ENCODE measurements around the gene TIA1. TPM values are rescaled to one million over a fixed set of nuclear protein-coding genes. Genes with fewer than 3 reads are reported as not detected.

TIA1 gene
- total RNA-seq, 4 donors from 2014 or later, result 31.2 to 115 (median 58.0) TPM

DNA sequence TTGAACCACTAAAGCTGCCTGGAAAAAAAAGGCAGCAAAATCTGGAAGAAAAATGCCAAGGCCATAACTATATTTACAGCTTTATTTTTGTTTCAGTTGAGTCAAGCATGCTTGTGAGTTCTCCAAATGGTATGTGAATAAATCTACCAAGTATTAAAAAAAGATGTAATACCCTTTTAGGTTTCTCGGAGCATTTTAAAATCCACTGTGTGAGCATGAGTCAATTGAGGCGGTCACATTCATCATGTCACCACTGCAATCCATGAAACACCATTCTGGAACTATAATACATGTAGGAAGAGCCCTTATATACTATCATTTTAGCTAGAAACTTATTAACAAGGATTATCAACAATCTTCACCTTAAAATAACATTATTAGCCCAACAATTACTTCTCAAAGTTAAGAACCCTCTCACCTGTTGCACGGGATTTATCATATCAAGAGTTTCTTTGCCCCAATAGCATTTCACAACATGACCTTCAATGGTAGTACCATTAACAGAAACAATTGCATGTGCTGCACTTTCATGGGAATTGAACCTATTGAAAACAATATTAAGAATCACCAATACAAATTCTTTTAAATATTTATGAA, 33.4 kb downstream of the TIA1 start:
- TF ChIP-seq EP300 (IDR thresholded peaks at IDR 0.05) (no peak), POLR2AphosphoS5 (IDR thresholded peaks at IDR 0.05) (no peak), POLR2A (IDR thresholded peaks at IDR 0.05) (no peak)
- TF ChIP-seq, protein P1, sequence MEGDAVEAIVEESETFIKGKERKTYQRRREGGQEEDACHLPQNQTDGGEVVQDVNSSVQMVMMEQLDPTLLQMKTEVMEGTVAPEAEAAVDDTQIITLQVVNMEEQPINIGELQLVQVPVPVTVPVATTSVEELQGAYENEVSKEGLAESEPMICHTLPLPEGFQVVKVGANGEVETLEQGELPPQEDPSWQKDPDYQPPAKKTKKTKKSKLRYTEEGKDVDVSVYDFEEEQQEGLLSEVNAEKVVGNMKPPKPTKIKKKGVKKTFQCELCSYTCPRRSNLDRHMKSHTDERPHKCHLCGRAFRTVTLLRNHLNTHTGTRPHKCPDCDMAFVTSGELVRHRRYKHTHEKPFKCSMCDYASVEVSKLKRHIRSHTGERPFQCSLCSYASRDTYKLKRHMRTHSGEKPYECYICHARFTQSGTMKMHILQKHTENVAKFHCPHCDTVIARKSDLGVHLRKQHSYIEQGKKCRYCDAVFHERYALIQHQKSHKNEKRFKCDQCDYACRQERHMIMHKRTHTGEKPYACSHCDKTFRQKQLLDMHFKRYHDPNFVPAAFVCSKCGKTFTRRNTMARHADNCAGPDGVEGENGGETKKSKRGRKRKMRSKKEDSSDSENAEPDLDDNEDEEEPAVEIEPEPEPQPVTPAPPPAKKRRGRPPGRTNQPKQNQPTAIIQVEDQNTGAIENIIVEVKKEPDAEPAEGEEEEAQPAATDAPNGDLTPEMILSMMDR (IDR thresholded peaks at IDR 0.05), result no peak
- no peak overlapping the region for H3K27ac ChIP-seq
- DNase-seq (ENCODE audit: low spot score in 2 of 2), result no peak
- H3K36me3 ChIP-seq, result peaks cover 72% of the 10 kb centered on the region
- no peak overlapping the region for H3K4me3 ChIP-seq
- H3K9me3 ChIP-seq, result no peaks in the 10 kb centered on the region
- WGBS, result 90% methylated on average over 3 of the region's 3 CpGs
- no peaks in the 10 kb centered on the region for H3K27me3 ChIP-seq
- H3K4me1 ChIP-seq, result no peaks in the 10 kb centered on the region

DNA sequence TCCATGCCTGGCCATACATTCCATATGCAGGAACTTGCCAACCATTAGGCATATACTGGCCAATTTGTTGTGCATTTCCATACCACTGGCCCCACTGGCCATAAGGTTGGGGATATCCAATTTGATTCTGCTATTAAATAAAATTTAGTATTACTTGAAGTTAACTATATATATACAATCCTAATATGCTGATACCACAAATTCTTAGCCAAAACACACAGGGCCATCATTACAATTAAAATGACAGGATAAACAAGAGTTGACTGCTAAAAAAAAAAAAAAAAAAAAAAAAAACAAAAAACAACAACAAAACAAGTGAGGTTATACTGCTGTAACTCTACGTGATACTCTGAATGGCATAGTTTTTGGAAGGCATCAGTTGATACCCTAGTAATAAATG, 34.1 kb downstream of the TIA1 start:
- H3K27me3 ChIP-seq, result no peaks in the 10 kb centered on the region
- no peaks in the 10 kb centered on the region for H3K4me1 ChIP-seq
- H3K9me3 ChIP-seq, result no peaks in the 10 kb centered on the region
- no peak for DNase-seq (ENCODE audit: low spot score in 2 of 2)
- WGBS, result 94% methylated on average over 1 of the region's 1 CpG
- H3K4me3 ChIP-seq, result no peak overlapping the region
- no peak overlapping the region for H3K27ac ChIP-seq
- peaks cover 66% of the 10 kb centered on the region for H3K36me3 ChIP-seq
- no peak for TF ChIP-seq POLR2A (IDR thresholded peaks at IDR 0.05)
- no peak for TF ChIP-seq POLR2AphosphoS5 (IDR thresholded peaks at IDR 0.05)
- TF ChIP-seq EP300 (IDR thresholded peaks at IDR 0.05), result no peak
- TF ChIP-seq, protein P1 (IDR thresholded peaks at IDR 0.05), result no peak

DNA sequence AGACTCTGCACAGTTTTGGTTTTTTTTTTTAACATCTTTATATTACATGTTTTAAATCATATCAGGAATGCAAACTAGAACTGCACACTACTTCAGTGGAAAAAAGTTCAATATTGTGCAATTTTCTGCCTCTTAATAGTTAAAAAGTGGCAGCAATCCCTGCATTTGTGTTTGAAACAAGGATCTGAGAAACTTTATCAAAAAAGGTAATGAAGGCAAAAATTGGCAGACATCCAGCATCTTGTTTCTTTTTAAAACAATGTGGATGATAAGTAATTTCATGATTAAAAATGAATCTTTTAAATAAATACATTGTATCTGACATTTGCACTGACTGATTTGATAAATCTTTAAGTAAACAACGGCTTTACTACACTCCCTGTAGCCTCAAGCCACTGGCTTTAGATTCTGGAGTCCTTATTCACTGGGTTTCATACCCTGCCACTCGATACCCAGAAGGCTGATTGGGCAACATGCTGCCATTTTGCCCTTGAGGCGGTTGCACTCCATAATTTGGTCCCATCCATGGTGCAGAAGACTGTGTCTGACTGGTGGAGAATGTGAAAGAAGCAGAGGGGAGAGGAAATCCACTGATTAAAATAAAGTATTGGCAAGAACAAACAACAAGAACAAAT, 36.0 kb downstream of the TIA1 start:
- H3K9me3 ChIP-seq, result no peaks in the 10 kb centered on the region
- H3K27ac ChIP-seq, result no peak overlapping the region
- DNase-seq (ENCODE audit: low spot score in 2 of 2), result no peak
- WGBS, result 86% methylated on average over 3 of the region's 3 CpGs
- H3K4me1 ChIP-seq, result no peaks in the 10 kb centered on the region
- no peak overlapping the region for H3K4me3 ChIP-seq
- TF ChIP-seq, protein P1 (IDR thresholded peaks at IDR 0.05), result no peak
- TF ChIP-seq POLR2A (IDR thresholded peaks at IDR 0.05), result no peak
- no peak for TF ChIP-seq EP300 (IDR thresholded peaks at IDR 0.05)
- no peak for TF ChIP-seq POLR2AphosphoS5 (IDR thresholded peaks at IDR 0.05)
- no peaks in the 10 kb centered on the region for H3K27me3 ChIP-seq
- H3K36me3 ChIP-seq, result peaks cover 46% of the 10 kb centered on the region

DNA sequence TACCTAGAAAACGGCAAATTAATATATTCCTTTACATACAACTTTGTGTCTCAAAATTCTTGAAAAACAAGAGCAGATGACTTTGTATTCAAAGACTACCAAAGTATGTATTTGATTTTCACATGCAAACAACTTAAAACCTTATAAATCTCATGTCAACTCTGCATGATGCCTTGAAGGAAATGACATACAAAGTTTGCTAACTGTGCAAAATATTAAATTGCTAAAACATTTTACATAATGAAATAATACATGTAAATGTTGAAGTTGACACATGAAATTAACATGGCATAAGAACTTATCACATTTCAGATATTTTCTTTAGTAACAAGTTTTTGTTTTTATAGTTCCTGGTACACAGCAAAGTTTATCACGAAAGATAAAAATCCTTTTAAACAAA, 36.8 kb downstream of the TIA1 start:
- H3K27me3 ChIP-seq, result no peaks in the 10 kb centered on the region

DNA sequence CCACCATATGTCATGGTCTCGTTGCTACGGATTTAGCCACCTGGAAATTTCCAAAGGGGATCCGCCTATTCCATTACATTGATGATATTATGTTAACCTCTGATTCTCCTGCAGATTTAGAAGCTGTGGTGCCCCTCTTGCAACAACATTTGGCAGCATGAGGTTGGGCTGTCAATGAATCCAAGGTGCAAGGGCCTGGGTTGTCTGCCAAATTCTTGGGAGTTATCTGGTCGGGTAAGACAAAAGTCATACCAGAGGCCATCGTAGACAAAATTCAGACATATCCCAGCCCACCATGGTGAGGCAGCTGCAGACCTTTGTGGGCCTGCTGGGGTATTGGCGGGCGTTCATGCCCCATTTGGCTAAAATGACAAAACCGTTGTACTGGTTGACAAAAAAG, 44.0 kb downstream of the TIA1 start:
- no peak for DNase-seq (ENCODE audit: low spot score in 2 of 2)
- H3K4me3 ChIP-seq, result no peak overlapping the region
- 78% methylated on average over 8 of the region's 8 CpGs for WGBS
- no peak overlapping the region for H3K27ac ChIP-seq
- H3K4me1 ChIP-seq, result peaks cover 9% of the 10 kb centered on the region
- H3K27me3 ChIP-seq, result no peaks in the 10 kb centered on the region
- H3K9me3 ChIP-seq, result no peaks in the 10 kb centered on the region
- no peaks in the 10 kb centered on the region for H3K36me3 ChIP-seq
- TF ChIP-seq, protein P1 (IDR thresholded peaks at IDR 0.05), result no peak
- no peak for TF ChIP-seq POLR2A (IDR thresholded peaks at IDR 0.05)
- no peak for TF ChIP-seq EP300 (IDR thresholded peaks at IDR 0.05)
- no peak for TF ChIP-seq POLR2AphosphoS5 (IDR thresholded peaks at IDR 0.05)

More for the DNA sequence above, 36.8 kb downstream of the TIA1 start:
- WGBS, result 85% methylated on average over 2 of the region's 2 CpGs
- Histone ChIP-seq H3K9me3 (no peaks in the 10 kb centered on the region), H3K4me3 (no peak overlapping the region), H3K27ac (no peak overlapping the region), H3K36me3 (peaks cover 38% of the 10 kb centered on the region), H3K4me1 (no peaks in the 10 kb centered on the region)
- no peak for DNase-seq (ENCODE audit: low spot score in 2 of 2)
- no peak for TF ChIP-seq EP300 (IDR thresholded peaks at IDR 0.05)
- TF ChIP-seq, protein P1 (IDR thresholded peaks at IDR 0.05), result no peak
- no peak for TF ChIP-seq POLR2A (IDR thresholded peaks at IDR 0.05)
- no peak for TF ChIP-seq POLR2AphosphoS5 (IDR thresholded peaks at IDR 0.05)
